Measurements from ENCODE around the gene CAMTA1.

DNA sequence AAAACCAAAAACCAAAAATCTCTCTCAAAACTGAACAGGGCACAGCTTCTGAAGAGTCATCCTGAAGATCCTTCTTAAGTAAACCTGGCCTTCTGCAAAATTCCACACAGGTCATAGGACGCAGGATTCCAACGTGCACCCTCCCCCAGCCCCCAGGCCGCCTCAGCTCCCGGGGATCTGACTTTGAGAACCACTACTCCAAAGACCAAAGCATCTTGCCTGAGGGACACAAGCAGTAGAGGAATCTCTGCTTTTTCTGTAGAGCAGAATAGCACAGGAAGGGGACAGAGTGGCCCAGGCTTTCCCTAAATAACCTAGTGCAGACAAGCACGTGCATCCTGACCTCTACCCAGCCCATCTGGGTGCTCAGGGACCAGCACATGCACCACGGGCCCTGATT is 881.0 kb downstream of the CAMTA1 start:
- TF ChIP-seq EZH2phosphoT487 (IDR thresholded peaks at IDR 0.05; ENCODE audit: low read depth, severe bottlenecking, unreplicated experiment) (no peak), EZH2 (IDR thresholded peaks at IDR 0.05; ENCODE audit: borderline replicate concordance) (no peak)

Data from hepatocyte (in vitro differentiated cells).